HG03558 (cell line): Measurements from ENCODE around the gene PTCSC3.

Experiments used
- ATAC-seq: cut with Tn5 transposase; IDR thresholded peaks from one replicate; pipeline ENCODE4 v1.9.1; 2021; ENCODE audit warnings: moderate number of reproducible peaks; ENCODE audit not compliant: unreplicated experiment; ENCODE audit errors: extremely low read depth

PTCSC3 gene

GRCh38 chr14:36176524-36176923 is at the start of gene PTCSC3:
Gene PTCSC3 (minus strand): TSS chr14:36176722.
- ATAC-seq, result no peak

DNA sequence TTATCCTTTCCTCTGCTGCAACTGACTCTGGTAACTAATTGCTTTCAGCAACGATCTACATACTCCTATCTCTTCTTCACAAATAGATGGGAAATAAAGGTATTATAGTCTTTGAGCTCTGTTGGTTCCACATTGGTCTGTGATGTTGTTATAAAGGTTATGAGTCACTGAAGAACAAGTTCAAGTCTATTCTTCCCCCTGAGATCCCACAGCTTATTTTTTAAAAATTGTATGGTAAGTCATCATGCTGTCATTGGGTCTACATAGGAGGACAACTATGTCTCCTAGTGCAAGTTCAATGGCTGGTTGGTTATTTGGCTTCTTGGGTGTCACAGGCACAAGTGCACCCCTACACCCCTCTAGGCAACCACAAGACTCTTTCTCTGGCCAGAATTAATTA is 49.6 kb upstream of the PTCSC3 start:
- ATAC-seq, result no peak

- ATAC-seq, result no peak
Measured at GRCh38 chr14:36224176-36224575, 47.7 kb upstream of the PTCSC3 start.

DNA sequence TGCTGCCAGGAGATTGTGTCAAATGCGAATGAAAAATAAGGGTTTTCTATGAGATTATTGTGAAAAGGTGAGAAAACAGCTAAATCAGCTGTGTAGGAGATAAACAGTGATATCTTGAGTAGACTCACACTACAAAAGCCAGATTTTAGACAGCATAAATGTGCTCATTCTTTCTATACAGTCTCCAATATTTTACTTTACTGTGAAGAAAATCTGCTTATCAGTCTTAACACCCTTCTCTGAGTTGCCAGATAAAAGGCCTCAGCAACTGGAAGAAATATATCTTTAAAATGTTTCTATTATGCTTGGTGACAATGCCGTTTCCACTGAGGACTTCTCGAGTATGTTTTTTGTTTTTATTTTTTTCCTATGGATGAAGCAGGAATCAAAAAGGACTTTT is 47.0 kb upstream of the PTCSC3 start:
- ATAC-seq, result no peak

DNA sequence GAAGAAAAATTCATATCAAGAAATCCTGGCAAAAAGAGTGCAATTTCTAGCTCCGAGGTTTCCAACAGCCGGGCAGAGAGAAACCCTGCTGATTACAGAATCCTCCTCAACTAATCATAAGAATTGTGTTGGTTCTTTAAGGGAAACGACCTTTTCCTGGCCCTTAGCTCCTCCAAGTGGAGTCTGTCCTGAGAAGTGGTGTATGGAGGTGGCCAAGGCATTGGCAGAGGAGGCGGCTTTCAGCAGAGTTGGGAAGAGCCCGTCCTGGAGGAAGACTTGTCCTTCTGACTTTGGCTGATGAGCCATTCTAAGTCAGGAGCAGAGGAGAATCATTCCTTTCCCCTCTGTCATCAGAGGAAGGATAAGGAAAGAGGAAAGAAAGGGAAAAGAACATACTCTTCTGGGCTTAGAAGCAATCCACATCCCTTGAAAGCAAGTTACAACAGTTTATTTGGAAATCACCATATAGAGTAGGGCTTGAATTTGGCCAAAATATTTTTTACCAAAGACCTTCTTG is 46.5 kb upstream of the PTCSC3 start:
- no peak for ATAC-seq

DNA sequence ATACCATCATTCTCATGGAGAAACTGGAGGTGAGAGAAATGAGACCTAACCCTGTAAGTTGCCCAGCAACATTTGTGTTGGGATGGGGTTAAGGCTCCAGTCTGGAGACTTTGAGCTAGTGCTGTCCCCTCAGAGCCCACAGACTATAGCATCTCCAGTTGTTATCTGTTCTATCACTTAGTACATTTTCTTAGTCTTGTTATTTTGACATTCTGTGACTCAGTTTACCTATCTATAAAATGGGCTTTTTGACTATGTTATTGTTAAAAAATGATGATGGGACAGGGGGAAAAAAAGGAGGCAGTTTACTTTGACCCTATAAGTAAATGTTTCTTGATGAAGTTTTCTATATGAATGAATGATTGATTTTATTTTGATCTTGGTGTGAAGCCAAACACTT is 45.8 kb upstream of the PTCSC3 start:
- ATAC-seq, result no peak

- ATAC-seq, result no peak
Measured at GRCh38 chr14:36221112-36221511, 44.6 kb upstream of the PTCSC3 start.

DNA sequence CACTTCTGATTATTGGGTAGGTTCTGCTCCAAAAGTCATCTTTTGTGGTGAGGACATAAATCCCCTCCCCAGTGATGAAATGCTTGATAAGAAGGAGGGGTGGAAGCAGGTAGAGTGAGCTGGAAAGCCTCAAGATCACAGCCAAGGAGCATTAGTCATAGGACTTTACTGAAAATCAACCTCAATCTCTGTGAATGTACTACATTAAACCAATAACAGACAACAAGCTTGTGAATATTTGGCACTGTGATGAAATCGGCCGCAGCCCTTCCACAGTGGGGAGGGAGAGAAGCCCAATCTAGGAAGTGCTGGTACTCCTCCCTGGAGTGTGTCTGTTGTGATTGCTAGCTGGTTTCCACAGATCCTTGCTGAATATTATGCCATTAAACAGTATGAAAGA is 41.2 kb upstream of the PTCSC3 start:
- ATAC-seq, result no peak

- no peak for ATAC-seq
Measured at GRCh38 chr14:36217027-36217426, 40.5 kb upstream of the PTCSC3 start.

DNA sequence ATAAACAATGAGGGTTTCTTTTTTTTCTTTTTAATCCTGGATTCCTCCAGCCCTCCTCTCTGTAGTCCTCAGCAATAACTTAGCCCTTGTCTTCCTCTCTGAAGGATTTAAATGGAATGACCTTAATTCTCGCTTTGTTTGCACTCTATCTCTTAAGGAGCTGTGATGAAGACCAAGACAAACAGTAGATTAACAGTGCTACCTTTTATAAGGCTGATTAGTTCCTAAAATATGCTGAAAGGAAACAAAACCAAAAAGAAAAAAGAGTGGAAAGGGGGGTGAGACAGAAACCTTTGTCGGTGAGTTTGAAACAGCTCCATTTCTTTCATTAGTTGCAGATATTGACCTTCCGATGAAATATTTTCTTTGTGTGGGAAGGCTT is 38.7 kb upstream of the PTCSC3 start:
- no peak for ATAC-seq

DNA sequence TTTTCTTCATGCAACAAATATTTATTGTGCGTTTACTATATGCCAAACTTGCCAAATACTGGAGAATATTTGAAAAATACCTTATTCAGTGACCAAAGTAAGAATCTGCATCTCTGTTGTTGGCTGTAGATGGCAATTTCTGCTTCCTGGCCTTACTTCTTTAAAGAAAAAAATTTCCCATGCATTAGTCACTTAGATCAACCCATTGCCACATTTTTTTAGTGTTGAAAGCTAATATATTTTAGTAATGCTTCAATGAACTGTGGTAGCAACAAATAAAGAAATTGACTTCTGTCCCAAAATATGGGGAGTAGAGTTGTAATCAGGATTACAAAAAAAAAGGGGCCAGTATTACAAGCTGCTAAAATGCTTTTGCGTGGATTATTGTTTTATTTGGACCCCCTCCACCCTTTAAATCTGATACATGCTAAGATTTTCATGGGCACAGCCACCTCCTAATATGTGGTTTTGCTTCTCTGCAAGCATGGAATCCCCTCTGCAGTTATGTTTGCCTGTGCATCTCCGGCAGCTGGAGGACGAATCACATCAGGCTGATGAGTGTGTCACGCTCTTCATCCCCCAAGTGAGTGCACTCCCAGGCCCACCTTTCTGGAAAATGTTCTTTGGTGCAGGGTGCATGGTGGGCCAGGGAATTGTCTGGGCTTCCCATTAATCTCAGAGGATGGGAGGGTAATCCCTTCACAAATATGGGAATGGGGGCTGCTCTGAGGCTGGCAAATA is 38.1 kb upstream of the PTCSC3 start:
- no peak for ATAC-seq

DNA sequence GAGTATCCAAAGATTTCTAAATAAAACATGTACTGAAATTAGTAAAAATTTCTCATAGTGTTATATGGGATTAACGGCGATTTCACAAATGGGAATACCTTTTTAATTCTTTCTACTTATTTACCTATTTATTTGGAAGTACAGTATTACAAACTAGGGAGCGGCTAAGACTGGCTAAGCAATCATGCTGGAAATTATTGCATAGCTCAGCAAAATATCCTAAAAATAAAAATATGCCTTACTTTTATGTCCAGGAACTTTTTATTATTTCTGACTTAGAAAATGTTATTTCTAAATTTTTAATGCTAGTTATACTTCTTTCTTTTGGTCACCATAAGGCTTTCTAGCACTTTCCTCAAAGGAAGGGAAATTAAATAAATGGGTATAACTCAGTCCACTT is 36.5 kb upstream of the PTCSC3 start:
- ATAC-seq, result no peak

DNA sequence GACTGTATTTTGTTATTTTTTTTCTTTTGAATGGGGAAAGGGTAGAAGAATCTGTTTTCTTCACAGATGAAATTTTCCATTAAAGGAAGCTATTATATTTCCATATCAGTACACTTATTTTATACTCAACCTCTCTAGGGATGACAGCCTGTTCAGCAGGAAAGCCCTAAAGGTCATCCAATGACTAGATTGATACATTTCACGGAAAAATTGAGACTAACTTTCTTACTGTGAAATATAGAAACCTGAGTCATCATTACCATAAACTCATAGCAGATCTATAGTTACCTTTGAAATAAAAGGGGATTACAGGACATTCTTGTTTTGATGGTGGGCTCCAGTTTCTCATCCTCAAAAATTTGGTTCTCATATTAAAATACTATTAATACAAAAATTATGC is 36.1 kb upstream of the PTCSC3 start:
- ATAC-seq, result no peak

- no peak for ATAC-seq
Measured at GRCh38 chr14:36208690-36209278, 32.3 kb upstream of the PTCSC3 start.

DNA sequence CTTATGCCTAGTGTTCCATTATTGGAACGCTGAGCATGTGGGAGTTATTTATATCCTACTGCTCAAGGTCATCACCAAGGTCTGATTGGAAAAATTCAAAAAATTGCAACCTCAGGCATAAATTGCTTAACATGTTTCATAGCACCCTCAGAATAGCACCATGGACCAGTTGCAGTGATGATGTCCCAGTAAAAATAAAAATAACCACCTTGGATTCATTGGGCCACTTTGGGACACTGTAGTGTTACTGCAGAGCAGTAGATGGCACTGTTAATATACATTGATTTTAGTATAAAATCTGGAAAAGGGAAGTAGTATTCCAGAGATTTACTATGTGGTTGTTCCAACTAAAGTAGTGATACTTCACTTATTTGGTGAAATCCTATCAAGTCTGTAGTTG is 31.0 kb upstream of the PTCSC3 start:
- ATAC-seq, result no peak

DNA sequence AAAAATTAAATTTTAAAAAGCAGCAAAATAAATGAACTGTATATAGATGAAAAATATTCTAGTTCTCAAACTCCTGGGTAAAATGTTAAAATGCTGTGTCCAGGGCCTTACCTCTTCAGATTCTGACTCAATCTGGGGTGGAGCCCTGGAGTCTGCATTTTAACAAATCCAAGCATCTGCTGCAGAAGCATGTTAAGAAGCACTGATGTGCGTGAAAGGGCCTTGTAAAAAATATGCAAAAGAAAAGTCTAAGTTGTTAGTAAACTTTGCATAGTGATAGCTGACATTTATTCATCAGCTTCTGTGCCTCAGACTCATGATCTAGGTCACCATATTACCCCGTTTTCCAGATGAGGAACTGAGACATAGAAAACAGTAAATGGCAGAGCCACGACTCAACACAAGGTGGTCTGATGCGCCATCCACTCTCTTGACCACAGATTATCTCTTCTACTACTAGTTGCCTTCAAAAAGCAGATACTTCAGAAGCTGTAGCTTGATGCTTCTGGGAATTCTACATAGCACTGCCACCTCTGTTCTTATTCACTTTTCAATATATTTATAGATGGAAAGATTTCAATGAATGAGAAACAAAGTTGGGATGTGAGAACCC is 28.0 kb upstream of the PTCSC3 start:
- no peak for ATAC-seq

GRCh38 chr14:36198378-36198777 is 21.9 kb upstream of the PTCSC3 start:
- ATAC-seq, result no peak

DNA sequence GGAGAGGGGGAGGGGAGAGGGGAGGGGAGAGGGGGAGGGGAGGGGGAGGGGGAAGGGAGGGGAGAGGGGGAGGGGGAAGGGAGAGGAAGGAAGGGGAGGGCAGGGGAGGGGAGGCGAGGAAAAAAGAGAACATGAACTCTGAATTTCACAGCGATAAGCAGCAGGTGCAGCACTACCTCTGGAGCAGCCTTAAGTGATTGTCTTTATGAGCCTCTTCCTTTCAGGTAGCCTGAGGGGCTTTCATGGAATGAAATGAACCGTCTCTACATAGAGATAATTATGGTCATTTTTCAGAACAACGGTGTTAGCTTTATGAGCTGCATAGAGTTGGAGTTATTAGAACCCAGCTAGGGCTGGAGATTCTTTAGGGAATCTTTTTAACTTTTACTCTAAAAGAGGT is 18.1 kb upstream of the PTCSC3 start:
- no peak for ATAC-seq

- ATAC-seq, result no peak
Measured at GRCh38 chr14:36192530-36192929, 16.0 kb upstream of the PTCSC3 start.

- ATAC-seq, result no peak
Measured at GRCh38 chr14:36183402-36183801, 6.9 kb upstream of the PTCSC3 start.

DNA sequence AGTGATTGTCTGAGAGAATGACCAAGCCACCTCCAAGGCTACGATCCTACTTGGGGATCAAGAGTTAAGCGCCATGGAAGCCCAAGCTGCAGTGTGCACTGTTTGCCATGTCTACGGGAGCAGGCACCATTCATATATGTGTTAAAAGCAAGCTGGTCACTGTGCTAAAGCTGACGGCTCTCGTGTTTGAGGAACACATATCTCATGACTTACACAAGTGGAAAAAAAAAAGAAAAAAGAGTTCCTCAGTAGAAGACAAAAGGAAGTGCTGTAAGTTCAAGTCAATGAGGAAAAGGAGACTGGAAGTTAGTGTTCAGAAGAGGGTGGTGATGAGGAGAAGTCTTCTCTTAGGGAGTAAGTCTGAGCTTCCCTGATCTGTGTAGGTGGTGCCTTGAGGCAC is 4.9 kb upstream of the PTCSC3 start:
- ATAC-seq, result no peak

GRCh38 chr14:36177489-36177888 is 967 bp upstream of the PTCSC3 start:
- ATAC-seq, result no peak
